ENCODE data around the gene AZU1. TPM values are rescaled to one million over a fixed set of nuclear protein-coding genes. Genes with fewer than 3 reads are reported as not detected.
"Not testable (repeated sequence)": the region's sequence is repeated elsewhere in the genome, so short reads cannot be mapped to it uniquely, and the experiment has no call there.

Gene AZU1
- total and polyA plus RNA-seq, 11 donors = 0.11 to 3.3 (median 0.20) TPM; not detected in 8

DNA sequence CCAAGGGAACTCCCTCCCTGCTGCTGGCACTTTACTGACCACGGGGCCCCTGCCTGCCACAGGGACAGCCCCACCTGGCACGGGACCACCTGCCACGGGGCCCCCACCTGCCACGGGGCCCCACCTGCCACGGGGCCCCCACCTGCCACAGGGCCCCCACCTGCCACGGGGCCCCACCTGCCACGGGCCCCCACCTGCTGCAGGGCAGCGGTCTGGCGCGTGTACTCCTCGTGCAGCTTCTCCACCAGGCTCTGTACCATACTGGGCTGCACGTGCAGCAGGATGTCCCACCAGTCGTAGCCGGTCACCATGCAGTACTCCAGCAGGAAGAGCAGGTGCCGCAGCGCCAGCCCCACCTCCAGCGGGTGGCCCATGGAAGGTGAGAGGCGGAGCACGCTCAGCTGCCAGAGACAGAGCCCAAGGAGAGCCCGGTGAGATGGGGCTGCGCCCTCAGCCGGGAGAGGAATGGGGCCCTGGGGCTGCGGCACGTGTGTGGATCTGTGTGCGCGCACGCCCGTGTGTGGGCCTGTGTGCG lies 49.2 kb downstream of the AZU1 start:
- H3K27me3 ChIP-seq = no peaks in the 10 kb centered on the region
- H3K27ac ChIP-seq = no peak overlapping the region
- intact Hi-C loops (cut with DNase I) = loop anchor here in 1 of 10 donors (5.0 kb wide), 1 partner anchor 40 kb away; the partner anchor contains the start of gene KISS1R
- DNase-seq (no peak), ATAC-seq (no peak)
- WGBS, 4 donors = 89 to 93% (median 91%) methylated on average over 26 to 29 of the region's 29 CpGs
- TF ChIP-seq, protein P1, sequence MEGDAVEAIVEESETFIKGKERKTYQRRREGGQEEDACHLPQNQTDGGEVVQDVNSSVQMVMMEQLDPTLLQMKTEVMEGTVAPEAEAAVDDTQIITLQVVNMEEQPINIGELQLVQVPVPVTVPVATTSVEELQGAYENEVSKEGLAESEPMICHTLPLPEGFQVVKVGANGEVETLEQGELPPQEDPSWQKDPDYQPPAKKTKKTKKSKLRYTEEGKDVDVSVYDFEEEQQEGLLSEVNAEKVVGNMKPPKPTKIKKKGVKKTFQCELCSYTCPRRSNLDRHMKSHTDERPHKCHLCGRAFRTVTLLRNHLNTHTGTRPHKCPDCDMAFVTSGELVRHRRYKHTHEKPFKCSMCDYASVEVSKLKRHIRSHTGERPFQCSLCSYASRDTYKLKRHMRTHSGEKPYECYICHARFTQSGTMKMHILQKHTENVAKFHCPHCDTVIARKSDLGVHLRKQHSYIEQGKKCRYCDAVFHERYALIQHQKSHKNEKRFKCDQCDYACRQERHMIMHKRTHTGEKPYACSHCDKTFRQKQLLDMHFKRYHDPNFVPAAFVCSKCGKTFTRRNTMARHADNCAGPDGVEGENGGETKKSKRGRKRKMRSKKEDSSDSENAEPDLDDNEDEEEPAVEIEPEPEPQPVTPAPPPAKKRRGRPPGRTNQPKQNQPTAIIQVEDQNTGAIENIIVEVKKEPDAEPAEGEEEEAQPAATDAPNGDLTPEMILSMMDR (IDR thresholded peaks at IDR 0.05) = no peak
- TF ChIP-seq POLR2A (IDR thresholded peaks at IDR 0.05) = no peak
- H3K4me3 ChIP-seq = no peak overlapping the region
- H3K4me1 ChIP-seq = peaks cover 0 to 8% (median 0%) of the 10 kb centered on the region in 12 donors
- peaks cover 0 to 69% (median 53%) of the 10 kb centered on the region in 9 donors for H3K36me3 ChIP-seq
- no peaks in the 10 kb centered on the region for H3K9me3 ChIP-seq

DNA sequence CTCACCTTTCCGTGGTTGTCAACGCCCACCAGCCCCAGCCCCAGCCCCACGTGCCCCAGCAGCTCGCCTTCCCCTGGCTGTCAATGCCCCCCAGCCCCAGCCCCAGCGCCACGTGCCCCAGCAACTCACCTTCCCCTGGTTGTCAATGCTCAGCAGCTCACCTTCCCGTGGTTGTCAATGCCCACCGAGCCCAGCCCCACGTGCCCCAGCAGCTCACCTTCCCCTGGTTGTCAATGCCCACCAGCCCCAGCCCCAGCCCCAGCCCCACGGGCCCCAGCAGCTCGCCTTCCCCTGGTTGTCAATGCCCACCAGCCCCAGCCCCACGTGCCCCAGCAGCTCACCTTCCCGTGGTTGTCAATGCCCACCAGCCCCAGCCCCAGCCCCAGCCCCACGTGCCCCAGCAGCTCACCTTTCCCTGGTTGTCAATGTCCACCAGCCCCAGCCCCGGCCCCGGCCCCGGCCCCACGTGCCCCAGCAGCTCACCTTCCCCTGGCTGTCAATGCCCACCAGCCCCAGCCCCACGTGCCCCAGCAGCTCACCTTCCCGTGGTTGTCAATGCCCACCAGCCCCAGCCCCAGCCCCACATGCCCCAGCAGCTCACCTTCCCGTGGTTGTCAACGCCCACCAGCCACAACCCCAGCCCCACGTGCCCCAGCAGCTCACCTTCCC lies 50.5 kb downstream of the AZU1 start:
- H3K4me3 ChIP-seq = not testable (repeated sequence)
- intact Hi-C loops (cut with DNase I) = loop anchor here in 1 of 10 donors (5.0 kb wide), 1 partner anchor 39 kb away; the partner anchor contains the start of gene KISS1R

DNA sequence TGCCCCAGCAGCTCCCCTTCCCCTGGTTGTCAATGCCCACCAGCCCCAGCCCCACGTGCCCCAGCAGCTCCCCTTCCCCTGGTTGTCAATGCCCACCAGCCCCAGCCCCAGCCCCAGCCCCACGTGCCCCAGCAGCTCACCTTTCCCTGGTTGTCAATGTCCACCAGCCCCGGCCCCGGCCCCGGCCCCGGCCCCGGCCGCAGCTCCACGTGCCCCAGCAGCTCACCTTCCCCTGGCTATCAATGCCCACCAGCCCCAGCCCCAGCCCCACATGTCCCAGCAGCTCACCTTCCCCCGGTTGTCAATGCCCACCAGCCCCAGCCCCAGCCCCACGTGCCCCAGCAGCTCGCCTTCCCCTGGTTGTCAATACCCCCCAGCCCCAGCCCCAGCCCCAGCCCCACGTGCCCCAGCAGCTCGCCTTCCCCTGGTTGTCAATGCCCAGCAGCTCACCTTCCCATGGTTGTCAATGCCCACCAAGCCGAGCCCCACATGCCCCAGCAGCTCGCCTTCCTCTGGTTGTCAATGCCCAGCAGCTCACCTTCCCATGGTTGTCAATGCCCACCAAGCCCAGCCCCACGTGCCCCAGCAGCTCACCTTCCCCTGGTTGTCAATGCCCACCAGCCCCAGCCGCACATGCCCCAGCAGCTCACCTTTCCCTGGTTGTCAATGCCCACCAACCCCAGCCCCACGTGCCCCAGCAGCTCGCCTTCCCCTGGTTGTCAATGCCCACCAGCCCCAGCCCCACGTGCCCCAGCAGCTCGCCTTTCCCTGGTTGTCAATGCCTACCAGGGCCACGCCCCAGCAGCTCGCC lies 51.3 kb downstream of the AZU1 start:
- not testable (repeated sequence) for H3K27ac ChIP-seq, H3K9me3 ChIP-seq, ATAC-seq, DNase-seq, H3K27me3 ChIP-seq, H3K4me3 ChIP-seq, H3K4me1 ChIP-seq
- intact Hi-C loops (cut with DNase I) = loop anchor here in 1 of 10 donors (5.0 kb wide), 1 partner anchor 38 kb away; the partner anchor contains the start of gene KISS1R
- 86 to 94% (median 90%) methylated on average over 15 to 24 of the region's 24 CpGs for WGBS, 4 donors
- peaks cover 0 to 75% (median 66%) of the 10 kb centered on the region in 9 donors for H3K36me3 ChIP-seq

More for the DNA sequence above, 50.5 kb downstream of the AZU1 start:
- H3K9me3 ChIP-seq, DNase-seq, H3K4me1 ChIP-seq, ATAC-seq, H3K27me3 ChIP-seq, H3K27ac ChIP-seq: not testable (repeated sequence)
- H3K36me3 ChIP-seq = peaks cover 0 to 76% (median 60%) of the 10 kb centered on the region in 9 donors
- 85 to 93% (median 91%) methylated on average over 10 to 23 of the region's 23 CpGs for WGBS, 4 donors

DNA sequence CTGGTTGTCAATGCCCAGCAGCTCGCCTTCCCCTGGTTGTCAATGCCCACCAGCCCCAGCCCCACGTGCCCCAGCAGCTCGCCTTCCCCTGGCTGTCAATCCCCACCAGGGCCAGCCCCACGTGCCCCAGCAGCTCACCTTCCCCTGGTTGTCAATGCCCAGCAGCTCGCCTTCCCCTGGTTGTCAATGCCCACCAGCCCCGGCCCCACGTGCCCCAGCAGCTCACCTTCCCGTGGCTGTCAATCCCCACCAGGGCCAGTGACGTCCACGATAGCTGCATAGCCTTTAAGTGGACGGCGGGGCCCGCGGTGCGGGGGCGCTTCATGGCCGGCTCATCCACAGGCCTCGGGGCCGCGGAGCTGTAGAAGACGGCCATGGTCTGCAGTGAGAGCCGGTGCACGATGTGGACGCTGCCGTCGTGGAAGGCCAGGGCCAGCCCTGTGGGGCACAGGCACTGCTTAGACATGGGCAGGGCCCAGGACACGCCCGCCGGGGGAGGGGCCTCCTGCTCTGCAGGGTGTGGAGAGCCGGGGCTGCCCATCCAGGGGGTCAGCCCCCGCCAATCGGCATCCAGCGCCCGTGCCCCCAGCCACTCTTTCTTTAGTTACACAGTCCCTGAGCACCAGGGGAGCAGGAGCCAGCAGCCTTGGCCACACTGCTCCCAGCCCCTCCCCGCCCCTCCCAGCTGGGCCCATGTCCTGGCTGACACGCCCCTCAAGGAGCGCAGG lies 52.2 kb downstream of the AZU1 start:
- H3K27ac ChIP-seq = no peak overlapping the region
- H3K4me3 ChIP-seq = no peak overlapping the region
- DNase-seq (no peak), ATAC-seq (no peak)
- TF ChIP-seq POLR2A (IDR thresholded peaks at IDR 0.05) = no peak
- TF ChIP-seq, protein P1 (IDR thresholded peaks at IDR 0.05) = no peak
- WGBS, 4 donors = 89 to 91% (median 90%) methylated on average over 11 to 37 of the region's 37 CpGs
- H3K27me3 ChIP-seq = no peaks in the 10 kb centered on the region
- no peaks in the 10 kb centered on the region for H3K9me3 ChIP-seq
- intact Hi-C loops (cut with DNase I) = loop anchor here in 1 of 10 donors (5.0 kb wide), 1 partner anchor 37 kb away; the partner anchor contains the start of gene KISS1R
- no peaks in the 10 kb centered on the region for H3K4me1 ChIP-seq
- H3K36me3 ChIP-seq = peaks cover 0 to 75% (median 66%) of the 10 kb centered on the region in 9 donors

MicroRNAs within 50 kb of the gene (microRNA counts, 767-probe panel; counts per million panel counts)
- 1,754 to 1,860 counts per million in 2 donors for microRNA hsa-miR-3187-3p

Small RNA genes within 50 kb of the gene (microRNA-seq; reads per million reads assigned to microRNA genes)
- gene MIR3187 (1.3 to 3.6 (median 2.0) reads per million in 4 donors), gene MIR4745 (1.2 to 6.0 (median 2.9) reads per million in 4 donors)

Other genes starting within 250 kb of the AZU1 start
- 10 to 100 TPM in 7 of 9 donors, 1 to 10 TPM in 2; 4.1 to 27.4 (median 15.4) TPM for gene HCN2, start 238.0 kb upstream of the AZU1 start, total RNA-seq
- gene HCN2, start 238.0 kb upstream of the AZU1 start, polyA plus RNA-seq = 10 to 100 TPM in 1 of 2 donors, 1 to 10 TPM in 1; 4.8 to 22.4 TPM
- gene POLRMT, start 194.3 kb upstream of the AZU1 start, total RNA-seq = 10 to 100 TPM; 32.0 to 78.0 (median 41.5) TPM
- gene POLRMT, start 194.3 kb upstream of the AZU1 start, polyA plus RNA-seq = 10 to 100 TPM; 38.8 to 75.2 TPM
- gene FGF22, start 188.0 kb upstream of the AZU1 start, total RNA-seq = under 1 TPM in 3 of 9 donors, not detected in 6; 0.16 to 0.36 (median 0.20) TPM
- gene FGF22, start 188.0 kb upstream of the AZU1 start, polyA plus RNA-seq = under 1 TPM; 0.07 to 0.11 TPM
- 100 to 1,000 TPM in 1 of 9 donors, 10 to 100 TPM in 8; 21.6 to 105 (median 29.4) TPM for gene RNF126, start 164.6 kb upstream of the AZU1 start, total RNA-seq
- gene RNF126, start 164.6 kb upstream of the AZU1 start, polyA plus RNA-seq = 10 to 100 TPM; 23.5 to 45.2 TPM
- gene FSTL3, start 151.4 kb upstream of the AZU1 start, total RNA-seq = 100 to 1,000 TPM in 4 of 9 donors, 10 to 100 TPM in 5; 41.7 to 347 (median 99.9) TPM
- 100 to 1,000 TPM; 131 to 376 TPM for gene FSTL3, start 151.4 kb upstream of the AZU1 start, polyA plus RNA-seq
- gene PRSS57, start 132.4 kb upstream of the AZU1 start, total RNA-seq = not detected
- not detected for gene PRSS57, start 132.4 kb upstream of the AZU1 start, polyA plus RNA-seq
- gene PALM, start 118.9 kb upstream of the AZU1 start, total RNA-seq = 10 to 100 TPM; 13.5 to 42.3 (median 23.3) TPM
- gene PALM, start 118.9 kb upstream of the AZU1 start, polyA plus RNA-seq = 10 to 100 TPM; 15.7 to 23.8 TPM
- gene MISP, start 76.7 kb upstream of the AZU1 start, total RNA-seq = 1 to 10 TPM in 1 of 9 donors, not detected in 8; 1.1 TPM
- under 1 TPM in 1 of 2 donors, not detected in 1; 0.06 TPM for gene MISP, start 76.7 kb upstream of the AZU1 start, polyA plus RNA-seq
- gene PTBP1, start 30.4 kb upstream of the AZU1 start, total RNA-seq = 100 to 1,000 TPM in 1 of 9 donors, 10 to 100 TPM in 8; 47.6 to 144 (median 55.6) TPM
- gene PTBP1, start 30.4 kb upstream of the AZU1 start, polyA plus RNA-seq = 10 to 100 TPM; 39.2 to 52.2 TPM
- under 1 TPM in 3 of 9 donors, not detected in 6; 0.10 to 0.50 (median 0.14) TPM for gene PLPPR3, start 5.9 kb upstream of the AZU1 start, total RNA-seq
- not detected for gene PLPPR3, start 5.9 kb upstream of the AZU1 start, polyA plus RNA-seq
- gene PRTN3, start 13.2 kb downstream of the AZU1 start, total RNA-seq = under 1 TPM in 1 of 9 donors, not detected in 8; 0.40 TPM
- under 1 TPM in 1 of 2 donors, not detected in 1; 0.11 TPM for gene PRTN3, start 13.2 kb downstream of the AZU1 start, polyA plus RNA-seq
- gene ELANE, start 24.5 kb downstream of the AZU1 start, total RNA-seq = 1 to 10 TPM in 2 of 9 donors, under 1 TPM in 2, not detected in 5; 0.42 to 1.8 (median 1.3) TPM
- gene ELANE, start 24.5 kb downstream of the AZU1 start, polyA plus RNA-seq = 1 to 10 TPM in 1 of 2 donors, under 1 TPM in 1; 0.53 to 1.4 TPM
- gene CFD, start 31.8 kb downstream of the AZU1 start, total RNA-seq = 100 to 1,000 TPM in 4 of 9 donors, 10 to 100 TPM in 5; 24.2 to 586 (median 84.5) TPM
- gene CFD, start 31.8 kb downstream of the AZU1 start, polyA plus RNA-seq = 100 to 1,000 TPM; 123 to 262 TPM
- gene MED16, start 65.3 kb downstream of the AZU1 start, total RNA-seq = 10 to 100 TPM; 17.5 to 41.9 (median 28.5) TPM
- 10 to 100 TPM; 19.8 to 25.6 TPM for gene MED16, start 65.3 kb downstream of the AZU1 start, polyA plus RNA-seq
- gene RNU6-9, start 65.6 kb downstream of the AZU1 start, total RNA-seq = not detected
- gene RNU6-9, start 65.6 kb downstream of the AZU1 start, polyA plus RNA-seq = not detected
- gene R3HDM4, start 85.4 kb downstream of the AZU1 start, total RNA-seq = 10 to 100 TPM; 17.1 to 35.5 (median 23.8) TPM
- 10 to 100 TPM; 30.4 to 47.1 TPM for gene R3HDM4, start 85.4 kb downstream of the AZU1 start, polyA plus RNA-seq
- not detected for gene KISS1R, start 89.5 kb downstream of the AZU1 start, total RNA-seq
- gene KISS1R, start 89.5 kb downstream of the AZU1 start, polyA plus RNA-seq = not detected
- gene ARID3A, start 98.2 kb downstream of the AZU1 start, total RNA-seq = 10 to 100 TPM in 1 of 9 donors, 1 to 10 TPM in 8; 1.9 to 15.7 (median 5.8) TPM
- 1 to 10 TPM; 3.9 to 5.9 TPM for gene ARID3A, start 98.2 kb downstream of the AZU1 start, polyA plus RNA-seq
- 10 to 100 TPM; 15.6 to 36.3 (median 19.2) TPM for gene WDR18, start 156.5 kb downstream of the AZU1 start, total RNA-seq
- 10 to 100 TPM; 31.9 to 34.5 TPM for gene WDR18, start 156.5 kb downstream of the AZU1 start, polyA plus RNA-seq
- gene GRIN3B, start 172.6 kb downstream of the AZU1 start, total RNA-seq = under 1 TPM in 2 of 9 donors, not detected in 7; 0.09 to 0.51 TPM
- gene GRIN3B, start 172.6 kb downstream of the AZU1 start, polyA plus RNA-seq = under 1 TPM in 1 of 2 donors, not detected in 1; 0.01 TPM
- 100 to 1,000 TPM in 7 of 9 donors, 10 to 100 TPM in 2; 95.1 to 189 (median 112) TPM for gene TMEM259, start 193.3 kb downstream of the AZU1 start, total RNA-seq
- 100 to 1,000 TPM; 131 to 148 TPM for gene TMEM259, start 193.3 kb downstream of the AZU1 start, polyA plus RNA-seq
- not detected for gene RNU6-2, start 193.7 kb downstream of the AZU1 start, total RNA-seq
- not detected for gene RNU6-2, start 193.7 kb downstream of the AZU1 start, polyA plus RNA-seq
- gene CNN2, start 198.8 kb downstream of the AZU1 start, total RNA-seq = 10 to 100 TPM; 26.2 to 98.5 (median 61.6) TPM
- 10 to 100 TPM; 43.8 to 45.3 TPM for gene CNN2, start 198.8 kb downstream of the AZU1 start, polyA plus RNA-seq
- gene ABCA7, start 212.3 kb downstream of the AZU1 start, total RNA-seq = 10 to 100 TPM in 4 of 9 donors, 1 to 10 TPM in 5; 5.9 to 12.4 (median 9.2) TPM
- gene ABCA7, start 212.3 kb downstream of the AZU1 start, polyA plus RNA-seq = 1 to 10 TPM; 2.9 to 8.8 TPM
- 10 to 100 TPM in 3 of 9 donors, 1 to 10 TPM in 6; 1.6 to 38.2 (median 5.1) TPM for gene ARHGAP45, start 239.3 kb downstream of the AZU1 start, total RNA-seq
- gene ARHGAP45, start 239.3 kb downstream of the AZU1 start, polyA plus RNA-seq = 1 to 10 TPM; 4.1 to 4.7 TPM

Measured in heart left ventricle (tissue), 16 donors.